Mononuclear cell (primary cell): ENCODE results near the gene ERBB4. TPM values are rescaled to one million over a fixed set of nuclear protein-coding genes. Genes with fewer than 3 reads are reported as not detected.

ENCODE experiments used
- H3K27me3 ChIP-seq: 2 replicates; pipeline ENCODE4 v1.6.0; 2011; ENCODE audit warnings: low read length, control low read depth; ENCODE audit not compliant: insufficient read depth
- H3K4me1 ChIP-seq: 2 replicates; pipeline ENCODE4 v1.5.1; 2011; ENCODE audit warnings: mild to moderate bottlenecking, low read length, control low read depth; ENCODE audit not compliant: insufficient read depth
- H3K4me3 ChIP-seq: 2 replicates; pipeline ENCODE4 v1.5.1; 2011; ENCODE audit warnings: mild to moderate bottlenecking, low read length, moderate library complexity
- H3K9me3 ChIP-seq: 2 replicates; pipeline ENCODE4 v1.5.1; 2011; ENCODE audit warnings: low read depth, mild to moderate bottlenecking, control low read depth, low read length
- total RNA-seq: library from RNA; depleted of rRNA; stranded (reverse); fragments of >200 nt; gene quantifications from one replicate; pipeline ENCODE4 v1.2.3, GENCODE V29; 2012

Gene ERBB4
- total RNA-seq, 1 donor: not detected

- no peaks in the 10 kb centered on the region for H3K9me3 ChIP-seq
Observed at GRCh38 chr2:212176151-212176550, 362.5 kb downstream of the ERBB4 start.

GRCh38 chr2:212173756-212174510, 364.7 kb downstream of the ERBB4 start:
- no peaks in the 10 kb centered on the region for H3K9me3 ChIP-seq
- no peak overlapping the region for H3K4me3 ChIP-seq
- H3K27me3 ChIP-seq: no peaks in the 10 kb centered on the region
- no peaks in the 10 kb centered on the region for H3K4me1 ChIP-seq

More at GRCh38 chr2:212176151-212176550, 362.5 kb downstream of the ERBB4 start:
- H3K4me3 ChIP-seq: no peak overlapping the region
- H3K4me1 ChIP-seq: no peaks in the 10 kb centered on the region
- no peaks in the 10 kb centered on the region for H3K27me3 ChIP-seq

DNA sequence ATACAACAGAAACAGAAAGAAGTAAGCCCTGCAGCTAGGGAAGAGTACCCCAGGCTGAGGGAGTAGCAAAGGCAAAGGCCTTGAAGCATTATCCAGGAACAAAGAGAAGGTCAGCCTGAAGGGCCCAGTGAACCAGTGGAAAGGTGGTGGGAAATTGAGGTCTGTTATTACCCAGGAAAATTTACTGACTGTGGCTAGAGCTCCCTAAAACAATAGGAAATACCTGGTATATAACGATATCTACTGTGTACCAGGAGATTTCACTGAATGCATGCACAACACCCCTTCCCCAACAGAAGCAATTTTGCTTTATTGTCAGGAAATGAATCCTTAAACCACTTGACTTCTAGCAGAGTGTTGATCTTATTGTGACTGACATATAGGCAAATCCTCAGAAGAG, 365.3 kb downstream of the ERBB4 start:
- no peaks in the 10 kb centered on the region for H3K9me3 ChIP-seq
- H3K4me1 ChIP-seq: no peaks in the 10 kb centered on the region
- H3K4me3 ChIP-seq: no peak overlapping the region
- no peaks in the 10 kb centered on the region for H3K27me3 ChIP-seq

- no peaks in the 10 kb centered on the region for H3K4me1 ChIP-seq
- no peaks in the 10 kb centered on the region for H3K9me3 ChIP-seq
- no peaks in the 10 kb centered on the region for H3K27me3 ChIP-seq
- H3K4me3 ChIP-seq: no peak overlapping the region
Observed at GRCh38 chr2:212170382-212170781, 368.2 kb downstream of the ERBB4 start.

GRCh38 chr2:212158081-212158480, 380.5 kb downstream of the ERBB4 start:
- H3K27me3 ChIP-seq: no peaks in the 10 kb centered on the region
- no peak overlapping the region for H3K4me3 ChIP-seq
- no peaks in the 10 kb centered on the region for H3K9me3 ChIP-seq
- H3K4me1 ChIP-seq: no peaks in the 10 kb centered on the region

DNA sequence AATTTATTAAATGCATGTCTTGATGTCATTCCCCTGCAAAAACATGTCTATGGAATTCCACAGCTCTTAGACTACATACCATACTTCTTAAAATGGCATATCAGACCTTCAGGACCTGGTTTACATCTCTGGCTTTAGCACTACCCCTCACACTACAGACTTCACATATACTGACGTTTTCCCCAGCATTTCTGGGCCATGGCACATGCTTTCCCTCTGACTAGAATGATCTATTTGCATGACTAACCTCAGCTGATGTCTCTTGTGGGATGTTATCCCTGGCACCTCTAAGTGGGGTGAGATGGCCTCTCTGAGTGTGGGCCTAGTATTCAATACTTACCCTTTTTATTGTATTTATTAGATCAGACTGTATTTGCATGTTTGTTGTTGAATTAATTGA, 381.6 kb downstream of the ERBB4 start:
- Histone ChIP-seq H3K27me3 (no peaks in the 10 kb centered on the region), H3K4me1 (no peaks in the 10 kb centered on the region), H3K9me3 (no peaks in the 10 kb centered on the region), H3K4me3 (no peak overlapping the region)

DNA sequence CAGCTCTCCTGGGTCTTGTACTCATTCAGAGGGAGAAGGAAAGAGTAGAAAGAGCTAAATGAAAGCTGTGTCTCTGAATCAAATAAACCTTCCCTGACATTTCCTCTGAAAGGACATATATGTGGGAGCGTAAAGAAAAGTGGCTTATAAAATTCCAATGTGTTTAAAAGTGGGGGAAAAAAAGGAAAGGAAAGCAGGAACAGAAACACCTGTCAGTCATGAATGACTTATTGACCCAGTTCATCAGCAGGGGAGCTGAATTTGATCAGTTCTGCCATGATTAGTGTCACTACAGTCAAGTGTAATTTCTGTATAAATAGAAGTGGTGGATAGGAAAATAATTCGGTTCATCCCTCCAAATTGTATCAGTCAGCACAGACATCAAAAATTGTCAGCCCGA, 382.5 kb downstream of the ERBB4 start:
- H3K27me3 ChIP-seq: no peaks in the 10 kb centered on the region

GRCh38 chr2:212154477-212154878, 384.1 kb downstream of the ERBB4 start:
- Histone ChIP-seq H3K9me3 (no peaks in the 10 kb centered on the region), H3K4me3 (no peak overlapping the region), H3K4me1 (no peaks in the 10 kb centered on the region), H3K27me3 (no peaks in the 10 kb centered on the region)

More for the DNA sequence above, 382.5 kb downstream of the ERBB4 start:
- H3K4me1 ChIP-seq: no peaks in the 10 kb centered on the region
- no peaks in the 10 kb centered on the region for H3K9me3 ChIP-seq
- no peak overlapping the region for H3K4me3 ChIP-seq

- H3K4me3 ChIP-seq: no peak overlapping the region
- H3K4me1 ChIP-seq: no peaks in the 10 kb centered on the region
- no peaks in the 10 kb centered on the region for H3K27me3 ChIP-seq
- no peaks in the 10 kb centered on the region for H3K9me3 ChIP-seq
Observed at GRCh38 chr2:212153923-212154322, 384.7 kb downstream of the ERBB4 start.

GRCh38 chr2:212147921-212148513, 390.6 kb downstream of the ERBB4 start:
- no peaks in the 10 kb centered on the region for H3K27me3 ChIP-seq
- H3K4me3 ChIP-seq: no peak overlapping the region
- no peaks in the 10 kb centered on the region for H3K9me3 ChIP-seq
- H3K4me1 ChIP-seq: no peaks in the 10 kb centered on the region

GRCh38 chr2:212146416-212146815, 392.2 kb downstream of the ERBB4 start:
- Histone ChIP-seq H3K27me3 (no peaks in the 10 kb centered on the region), H3K4me3 (no peak overlapping the region), H3K4me1 (no peaks in the 10 kb centered on the region), H3K9me3 (no peaks in the 10 kb centered on the region)

DNA sequence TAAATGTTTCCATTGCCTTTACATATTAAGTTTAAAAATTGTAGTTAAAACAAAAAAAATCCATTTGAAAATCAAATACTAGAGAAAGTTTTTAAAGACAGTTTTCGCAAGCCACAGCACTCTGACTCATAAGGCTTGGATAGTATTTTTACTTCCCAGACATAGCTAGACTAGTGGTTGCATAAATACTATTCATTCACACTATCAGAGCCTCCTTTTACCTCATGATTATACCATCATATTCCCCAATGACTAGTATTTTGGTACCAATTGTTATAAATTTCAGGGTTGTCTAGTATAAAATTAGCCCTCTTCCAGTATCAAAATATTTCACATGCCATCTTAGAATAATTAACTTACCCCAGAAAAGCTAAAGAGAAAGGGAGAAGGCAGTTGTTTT, 393.5 kb downstream of the ERBB4 start:
- Histone ChIP-seq H3K9me3 (no peaks in the 10 kb centered on the region), H3K27me3 (no peaks in the 10 kb centered on the region), H3K4me1 (no peaks in the 10 kb centered on the region), H3K4me3 (no peak overlapping the region)

DNA sequence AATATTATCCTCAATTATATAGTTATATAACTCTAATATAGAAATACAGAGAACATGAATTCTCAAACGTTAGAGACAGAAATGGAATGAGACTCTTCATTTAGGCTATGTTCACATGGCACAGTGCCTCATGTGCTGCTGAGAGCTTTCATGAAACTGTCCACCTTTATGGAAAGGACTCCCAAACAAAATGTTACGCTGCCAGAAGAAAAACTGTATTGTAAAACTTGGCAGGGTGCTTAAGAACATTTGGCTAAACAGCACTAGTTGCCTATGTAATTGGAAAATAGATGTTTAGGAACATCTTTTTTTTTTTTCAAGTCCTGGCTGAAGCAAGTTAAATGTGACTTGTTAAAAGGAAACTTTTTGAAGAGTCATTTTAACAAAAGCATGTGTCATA, 396.0 kb downstream of the ERBB4 start:
- H3K4me1 ChIP-seq: no peaks in the 10 kb centered on the region
- no peaks in the 10 kb centered on the region for H3K27me3 ChIP-seq
- H3K4me3 ChIP-seq: no peak overlapping the region
- H3K9me3 ChIP-seq: no peaks in the 10 kb centered on the region

DNA sequence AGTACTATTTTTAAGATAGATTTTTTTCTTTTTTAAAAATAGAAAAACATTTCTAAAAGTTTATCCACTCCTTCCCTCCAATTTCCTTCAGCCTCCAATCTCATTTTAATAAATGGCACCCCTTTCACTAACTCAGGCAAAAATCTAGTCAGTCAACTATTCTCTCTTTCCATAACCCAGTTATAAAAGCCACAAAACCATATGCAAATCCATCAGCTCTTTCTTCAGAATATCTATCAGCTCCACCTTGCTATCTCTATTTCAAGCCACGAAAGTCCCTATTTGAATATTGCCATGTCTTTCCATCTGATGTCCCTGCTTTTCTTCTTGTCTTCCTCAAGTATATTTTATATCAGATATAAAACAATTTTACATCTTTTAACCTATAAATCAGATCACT, 397.1 kb downstream of the ERBB4 start:
- Histone ChIP-seq H3K27me3 (no peaks in the 10 kb centered on the region), H3K4me1 (no peaks in the 10 kb centered on the region), H3K9me3 (no peaks in the 10 kb centered on the region), H3K4me3 (no peak overlapping the region)

- Histone ChIP-seq H3K4me1 (no peaks in the 10 kb centered on the region), H3K27me3 (no peaks in the 10 kb centered on the region), H3K9me3 (no peaks in the 10 kb centered on the region), H3K4me3 (no peak overlapping the region)
Observed at GRCh38 chr2:212136216-212136795, 402.3 kb downstream of the ERBB4 start.

DNA sequence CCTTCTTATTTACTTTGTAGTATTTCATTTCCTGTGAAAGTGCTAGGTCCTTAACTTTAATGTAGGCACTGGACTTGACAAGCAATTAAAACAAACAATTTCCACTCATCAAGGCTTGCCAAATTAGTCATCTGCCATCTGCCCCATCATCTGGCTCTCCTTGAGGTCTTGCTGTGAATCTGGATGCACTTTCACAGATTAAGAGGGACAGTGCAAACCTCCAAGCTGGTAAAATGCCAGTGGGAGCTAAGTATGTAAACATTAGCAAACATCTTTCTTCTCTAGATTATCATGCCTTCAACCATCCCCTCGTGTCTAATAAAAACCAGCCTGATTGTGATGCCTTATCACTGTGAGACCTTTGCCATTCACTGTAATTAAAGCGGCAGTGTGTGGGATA, 402.9 kb downstream of the ERBB4 start:
- no peaks in the 10 kb centered on the region for H3K9me3 ChIP-seq
- no peak overlapping the region for H3K4me3 ChIP-seq
- no peaks in the 10 kb centered on the region for H3K4me1 ChIP-seq
- H3K27me3 ChIP-seq: no peaks in the 10 kb centered on the region
